ENCODE results near the gene TIMD4.

TIMD4 gene

GRCh38 chr5:156920861-156921431 lies 42.1 kb downstream of the TIMD4 start:
- FAIRE-seq, result no peak

DNA sequence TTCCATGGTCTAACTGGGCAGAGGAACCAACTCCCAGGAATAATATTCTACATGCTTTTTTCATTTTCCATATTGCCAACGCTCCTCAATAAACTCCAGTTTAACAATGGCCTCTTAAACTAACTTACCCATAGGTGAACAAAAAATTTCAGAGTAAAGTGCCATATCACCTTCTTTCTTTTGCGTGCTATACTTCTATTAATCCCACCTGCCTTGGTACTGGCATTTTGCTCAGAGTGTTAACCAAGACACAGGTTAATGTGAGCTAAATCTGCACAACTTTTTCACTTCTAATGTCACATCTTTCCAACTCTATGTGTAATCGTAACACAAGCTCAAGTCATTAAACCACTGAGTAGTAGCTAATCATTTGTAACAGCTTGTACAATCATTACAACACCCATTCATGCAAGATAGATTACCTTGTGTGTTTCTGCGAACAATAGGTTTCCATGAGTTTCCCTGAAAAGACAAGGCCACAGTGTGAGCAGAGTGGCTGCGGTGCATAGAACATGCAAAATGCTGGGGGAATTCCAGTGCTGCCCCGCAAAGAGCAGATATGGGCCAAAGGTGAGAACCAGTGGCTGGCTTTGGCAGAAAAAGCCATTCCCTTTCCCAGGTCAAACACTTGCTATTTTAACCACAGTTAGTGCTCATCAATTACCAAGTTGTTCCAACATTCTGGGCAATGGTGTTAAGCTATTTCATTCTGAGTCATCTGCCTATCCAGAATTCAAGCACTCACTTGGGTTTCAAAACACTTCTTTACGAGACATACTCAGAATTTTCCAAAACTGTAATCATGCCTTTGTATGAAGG lies 42.8 kb downstream of the TIMD4 start:
- no peak for FAIRE-seq

DNA sequence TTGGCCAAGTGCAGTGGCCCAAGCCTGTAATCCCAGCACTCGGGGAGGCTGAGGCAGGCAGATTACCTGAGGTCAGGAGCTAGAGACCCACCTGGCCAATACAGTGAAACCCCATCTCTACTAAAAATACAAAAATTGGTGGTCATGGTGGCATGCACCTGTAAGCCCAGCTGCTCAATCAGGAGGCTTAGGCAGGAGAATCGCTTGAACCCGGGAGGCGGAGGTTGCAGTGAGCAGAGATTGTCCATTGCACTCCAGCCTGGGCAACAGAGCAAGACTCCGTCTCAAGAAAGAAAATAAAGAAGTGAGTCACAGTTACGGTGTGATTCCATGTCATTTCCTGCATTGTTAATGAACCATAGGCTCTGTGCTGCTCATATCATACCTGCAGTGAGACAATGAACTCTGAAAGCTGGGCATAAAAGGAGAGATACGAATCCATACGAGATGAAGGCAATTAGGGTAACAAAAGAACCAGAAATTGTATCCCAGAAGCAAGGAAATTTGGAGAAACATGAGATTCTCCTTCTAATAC lies 44.6 kb downstream of the TIMD4 start:
- FAIRE-seq, result no peak

DNA sequence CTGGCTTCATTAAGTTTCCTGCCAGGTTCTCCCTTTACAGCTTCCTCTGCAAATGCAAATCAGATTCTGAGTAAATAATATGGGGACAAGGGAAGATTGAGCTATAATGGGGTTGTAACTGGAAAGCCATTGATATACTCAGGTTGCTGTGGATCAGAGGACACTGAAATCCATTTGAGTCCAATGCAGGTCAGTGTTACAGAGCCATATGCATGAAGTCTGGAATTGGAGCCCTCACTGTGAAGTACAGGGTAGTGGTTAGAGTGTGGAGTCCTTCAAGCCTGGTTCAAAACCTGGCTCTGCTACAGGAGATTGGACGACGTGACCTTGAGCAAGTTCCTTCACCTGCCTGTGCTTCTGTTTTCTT lies 48.7 kb downstream of the TIMD4 start:
- FAIRE-seq, result no peak

- no peak for FAIRE-seq
Measured at GRCh38 chr5:156913719-156914370, 49.2 kb downstream of the TIMD4 start.

DNA sequence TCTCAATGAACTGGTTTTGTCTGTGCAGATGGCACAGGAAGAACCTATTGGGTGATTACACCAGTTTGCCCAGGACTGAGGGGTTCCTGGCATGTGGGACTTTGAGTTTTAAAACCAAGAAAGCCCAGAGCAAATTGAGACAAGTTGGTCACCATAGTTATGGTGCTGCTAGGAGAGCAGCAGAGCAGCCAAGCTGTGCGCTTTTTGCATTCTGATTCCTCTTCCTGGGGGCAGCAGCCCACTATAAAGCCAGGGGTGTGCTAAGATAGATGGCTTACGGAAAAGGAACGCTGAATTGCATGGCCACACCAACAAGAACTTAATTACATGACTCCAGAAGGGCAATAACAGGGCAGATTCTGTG lies 49.7 kb downstream of the TIMD4 start:
- FAIRE-seq, result no peak

GRCh38 chr5:156912869-156913268 lies 50.2 kb downstream of the TIMD4 start:
- FAIRE-seq, result no peak

DNA sequence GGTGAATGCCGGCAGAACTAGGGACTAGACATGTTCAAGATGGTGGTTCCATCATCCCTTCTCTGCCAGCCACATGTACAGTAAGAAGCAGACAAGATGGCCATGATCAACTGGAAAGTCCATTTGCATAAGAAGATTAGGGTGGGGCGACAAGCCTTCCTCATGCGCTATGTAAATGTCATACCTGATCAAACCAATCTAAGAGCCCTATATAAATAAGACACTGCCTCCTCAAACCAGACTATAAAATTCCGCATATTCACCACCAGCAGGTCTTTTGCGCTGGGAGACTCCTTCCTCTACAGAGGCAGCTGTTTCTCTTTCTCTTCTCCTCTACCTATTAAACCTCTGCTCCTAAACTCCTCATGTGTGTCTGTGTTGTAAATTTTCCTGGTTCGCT lies 53.8 kb downstream of the TIMD4 start:
- FAIRE-seq, result no peak

DNA sequence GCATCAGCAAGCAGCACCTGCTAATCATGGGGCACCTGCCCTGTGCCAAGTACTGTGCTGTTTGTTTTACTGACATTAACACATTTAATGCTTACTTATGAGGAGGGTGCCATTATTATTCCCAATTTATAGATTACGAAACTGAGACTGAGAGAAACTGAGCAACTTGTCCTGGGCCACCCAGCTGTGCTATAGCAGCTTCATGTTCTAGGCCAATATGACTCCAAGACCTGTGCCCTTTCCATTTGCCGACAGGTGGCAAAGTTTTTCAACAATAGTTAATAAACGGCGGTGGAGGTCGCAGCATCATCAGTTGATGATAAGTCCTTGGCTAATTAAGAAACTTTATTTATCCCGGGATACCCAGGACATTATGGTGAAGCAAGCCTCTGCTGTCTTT lies 55.4 kb downstream of the TIMD4 start:
- no peak for FAIRE-seq

GRCh38 chr5:156906807-156907206 lies 56.2 kb downstream of the TIMD4 start:
- FAIRE-seq, result no peak

DNA sequence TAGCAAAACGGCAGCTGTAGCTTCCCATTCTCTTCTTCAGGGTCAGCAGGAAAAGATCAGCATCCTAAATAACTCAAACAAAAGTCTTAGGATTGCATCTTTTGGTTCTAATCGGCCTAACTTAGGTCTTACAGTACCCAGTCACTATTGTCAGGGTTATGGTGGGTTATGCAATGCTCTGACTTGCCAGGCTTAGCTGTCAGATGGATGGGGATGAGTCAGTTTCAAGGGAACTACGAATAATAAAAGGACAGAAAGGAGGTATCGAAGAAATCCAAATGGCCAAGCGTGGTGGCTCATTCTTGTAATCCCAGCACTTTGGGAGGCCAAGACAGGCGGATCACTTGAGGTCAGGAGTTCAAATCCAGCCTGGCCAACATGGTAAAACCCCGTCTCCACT lies 66.5 kb downstream of the TIMD4 start:
- no peak for FAIRE-seq

DNA sequence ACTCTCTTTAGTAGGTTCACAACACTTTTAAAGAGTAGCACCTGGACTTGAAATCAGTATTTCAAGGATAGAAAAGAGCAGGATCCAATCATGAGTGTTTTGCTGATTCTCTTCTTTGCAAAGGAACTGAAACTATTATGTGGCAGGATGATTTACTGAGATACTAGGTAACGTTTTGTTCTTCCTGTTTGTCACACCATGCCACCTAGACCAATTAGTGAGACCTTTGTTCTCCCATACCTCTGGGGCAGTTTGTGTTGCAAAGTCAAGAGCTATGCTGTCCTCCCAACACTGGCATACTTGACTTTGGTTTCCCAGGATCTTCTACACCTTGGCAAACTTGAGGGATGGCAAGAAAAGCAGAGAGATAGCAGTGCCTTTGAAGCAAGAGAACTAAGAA lies 69.5 kb downstream of the TIMD4 start:
- no peak for FAIRE-seq

DNA sequence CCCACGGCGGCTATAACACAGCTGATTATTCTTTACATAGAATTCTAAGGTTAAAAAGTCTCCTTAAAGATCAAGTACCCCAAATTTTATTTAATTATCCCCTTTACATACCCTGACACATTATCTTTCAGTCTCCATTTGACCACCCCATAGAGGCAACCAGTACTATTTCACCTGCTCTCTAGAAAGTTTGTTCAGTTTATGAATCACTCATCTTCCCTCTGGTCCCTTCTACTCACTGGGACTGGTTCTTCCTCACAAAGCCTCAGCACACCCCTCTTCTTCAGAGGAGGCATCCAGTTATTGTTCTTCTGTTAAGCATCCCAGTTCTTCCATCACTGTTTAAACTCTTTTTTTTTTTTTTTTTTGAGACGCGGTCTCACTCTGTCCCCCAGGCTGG lies 70.2 kb downstream of the TIMD4 start:
- FAIRE-seq, result no peak

GRCh38 chr5:156892223-156892622 lies 70.8 kb downstream of the TIMD4 start:
- FAIRE-seq, result no peak

DNA sequence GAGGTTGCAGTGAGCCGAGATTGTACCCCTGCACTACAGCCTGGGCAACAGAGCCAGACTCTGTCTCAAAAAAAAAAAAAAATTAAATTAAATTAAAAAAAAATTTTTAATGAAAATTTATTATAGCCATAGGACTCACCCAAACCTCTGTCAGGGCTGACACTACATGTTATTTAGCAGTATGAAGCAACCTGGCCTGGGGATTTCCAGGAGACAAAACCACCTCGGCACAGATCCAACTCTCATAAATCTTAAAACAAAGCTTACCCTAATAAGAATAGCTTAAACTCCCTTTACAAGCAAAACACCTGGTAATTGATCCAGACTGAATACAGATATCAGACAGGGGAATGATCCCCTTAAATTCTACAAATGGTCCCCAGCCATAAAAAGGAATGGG lies 74.5 kb downstream of the TIMD4 start:
- no peak for FAIRE-seq

- FAIRE-seq, result no peak
Measured at GRCh38 chr5:156883316-156883875, 79.6 kb downstream of the TIMD4 start.

- FAIRE-seq, result no peak
Measured at GRCh38 chr5:156879665-156880285, 83.3 kb downstream of the TIMD4 start.

- FAIRE-seq, result no peak
Measured at GRCh38 chr5:156871212-156871611, 91.8 kb downstream of the TIMD4 start.

GRCh38 chr5:156870498-156870839 lies 92.6 kb downstream of the TIMD4 start:
- FAIRE-seq, result no peak

Data from G401.6 (cell line).